ENCODE results near the gene STAMBP.
"Not testable (repeated sequence)": the region's sequence is repeated elsewhere in the genome, so short reads cannot be mapped to it uniquely, and the experiment has no call there.

STAMBP gene

GRCh38 chr2:73899801-73900336, 71.1 kb downstream of the STAMBP start:
- no peak for TF ChIP-seq CTCF (IDR thresholded peaks at IDR 0.05; ENCODE audit: control insufficient read depth, extremely low read depth, insufficient read depth)
- no peak overlapping the region for H3K4me3 ChIP-seq (ENCODE audit: low read depth, low read length)
- no peak for DNase-seq (ENCODE audit: low read depth)

- H3K4me3 ChIP-seq (ENCODE audit: low read depth, low read length), result no peak overlapping the region
- no peak for DNase-seq (ENCODE audit: low read depth)
- TF ChIP-seq CTCF (IDR thresholded peaks at IDR 0.05; ENCODE audit: control insufficient read depth, extremely low read depth, insufficient read depth), result no peak
These were observed 72.4 kb downstream of the STAMBP start for GRCh38 chr2:73901143-73901542.

- DNase-seq (ENCODE audit: low read depth), result no peak
- no peak for TF ChIP-seq CTCF (IDR thresholded peaks at IDR 0.05; ENCODE audit: control insufficient read depth, extremely low read depth, insufficient read depth)
- H3K4me3 ChIP-seq (ENCODE audit: low read depth, low read length), result no peak overlapping the region
These were observed 73.5 kb downstream of the STAMBP start for GRCh38 chr2:73902284-73902683.

- no peak for TF ChIP-seq CTCF (IDR thresholded peaks at IDR 0.05; ENCODE audit: control insufficient read depth, extremely low read depth, insufficient read depth)
- no peak overlapping the region for H3K4me3 ChIP-seq (ENCODE audit: low read depth, low read length)
- no peak for DNase-seq (ENCODE audit: low read depth)
These were observed 74.6 kb downstream of the STAMBP start for GRCh38 chr2:73903313-73903712.

GRCh38 chr2:73903949-73904613, 75.3 kb downstream of the STAMBP start:
- DNase-seq (ENCODE audit: low read depth); H3K4me3 ChIP-seq (ENCODE audit: low read depth, low read length): not testable (repeated sequence)

- no peak for TF ChIP-seq CTCF (IDR thresholded peaks at IDR 0.05; ENCODE audit: control insufficient read depth, extremely low read depth, insufficient read depth)
These were observed 76.2 kb downstream of the STAMBP start for GRCh38 chr2:73904952-73905351.

GRCh38 chr2:73906847-73907505, 78.2 kb downstream of the STAMBP start:
- DNase-seq (ENCODE audit: low read depth), result no peak
- H3K4me3 ChIP-seq (ENCODE audit: low read depth, low read length), result no peak overlapping the region
- TF ChIP-seq CTCF (IDR thresholded peaks at IDR 0.05; ENCODE audit: control insufficient read depth, extremely low read depth, insufficient read depth), result no peak

More at GRCh38 chr2:73904952-73905351, 76.2 kb downstream of the STAMBP start:
- no peak for DNase-seq (ENCODE audit: low read depth)
- no peak overlapping the region for H3K4me3 ChIP-seq (ENCODE audit: low read depth, low read length)

Measured in LNCaP clone FGC (cell line).